ENCODE measurements around the gene LBHD2.
A peak's percentile ranks its signal among the peaks of the same experiment; 100 is the strongest.

Gene LBHD2

DNA sequence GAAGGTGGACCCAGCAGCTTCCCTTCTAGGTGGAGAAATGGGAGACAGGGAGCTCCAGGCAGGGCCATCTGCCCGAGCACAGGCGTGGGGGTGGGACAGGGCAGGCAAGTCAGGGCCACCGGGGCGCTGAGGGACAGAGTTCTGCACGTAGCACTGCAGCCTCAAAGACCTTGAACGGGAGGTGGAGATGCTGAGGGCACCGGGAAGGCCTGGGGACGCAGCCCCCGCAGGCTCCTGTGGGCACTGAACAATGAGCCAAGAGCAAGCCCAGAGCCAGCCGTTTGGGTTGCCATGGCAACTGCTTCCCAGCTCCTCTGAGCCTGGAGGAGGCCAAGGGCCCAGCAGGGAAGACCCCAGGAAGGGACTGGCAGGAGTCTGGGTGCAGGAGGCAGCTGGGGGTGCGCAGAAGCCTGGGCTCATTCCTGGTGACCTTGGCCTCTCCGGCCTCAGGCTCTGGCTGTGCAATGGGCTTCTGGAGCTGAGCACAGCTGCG, 3.4 kb downstream of the LBHD2 start:
- H3K4me3 ChIP-seq (ENCODE audit: low read length), result no peak overlapping the region
- no peaks in the 10 kb centered on the region for H3K36me3 ChIP-seq (ENCODE audit: control insufficient read depth, insufficient read depth, low read length)
- H3K9ac ChIP-seq (ENCODE audit: low read length), result no peak overlapping the region
- H3K27me3 ChIP-seq (ENCODE audit: control insufficient read depth, insufficient read depth, low read length), result peaks cover 13% of the 10 kb centered on the region
- no peak overlapping the region for H3K27ac ChIP-seq (ENCODE audit: low read depth, low read length)
- H3K4me1 ChIP-seq (ENCODE audit: control insufficient read depth, insufficient read depth, low read length), result no peaks in the 10 kb centered on the region

DNA sequence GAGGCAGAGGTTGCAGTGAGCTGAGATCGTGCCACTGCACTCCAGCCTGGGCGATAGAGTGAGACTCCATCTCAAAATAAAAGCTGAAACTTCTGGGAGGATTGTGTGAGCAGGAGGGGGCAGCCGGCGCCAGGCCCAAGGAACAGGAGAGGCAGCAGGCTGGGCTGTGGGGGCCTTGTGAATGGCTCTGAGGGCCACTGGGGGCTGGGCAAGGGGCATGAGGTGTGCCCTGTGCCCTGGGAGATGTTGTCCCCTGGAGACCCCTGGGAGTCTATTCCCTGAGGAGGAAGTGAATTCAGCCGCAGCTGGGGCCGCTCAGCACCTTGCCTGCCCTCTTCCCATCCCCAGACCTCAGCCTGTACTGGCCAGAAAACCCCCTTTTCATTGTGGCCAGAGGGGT, 4.9 kb downstream of the LBHD2 start:
- Histone ChIP-seq H3K9ac (ENCODE audit: low read length) (no peak overlapping the region), H3K36me3 (ENCODE audit: control insufficient read depth, insufficient read depth, low read length) (no peaks in the 10 kb centered on the region), H3K27me3 (ENCODE audit: control insufficient read depth, insufficient read depth, low read length) (peaks cover 13% of the 10 kb centered on the region)

DNA sequence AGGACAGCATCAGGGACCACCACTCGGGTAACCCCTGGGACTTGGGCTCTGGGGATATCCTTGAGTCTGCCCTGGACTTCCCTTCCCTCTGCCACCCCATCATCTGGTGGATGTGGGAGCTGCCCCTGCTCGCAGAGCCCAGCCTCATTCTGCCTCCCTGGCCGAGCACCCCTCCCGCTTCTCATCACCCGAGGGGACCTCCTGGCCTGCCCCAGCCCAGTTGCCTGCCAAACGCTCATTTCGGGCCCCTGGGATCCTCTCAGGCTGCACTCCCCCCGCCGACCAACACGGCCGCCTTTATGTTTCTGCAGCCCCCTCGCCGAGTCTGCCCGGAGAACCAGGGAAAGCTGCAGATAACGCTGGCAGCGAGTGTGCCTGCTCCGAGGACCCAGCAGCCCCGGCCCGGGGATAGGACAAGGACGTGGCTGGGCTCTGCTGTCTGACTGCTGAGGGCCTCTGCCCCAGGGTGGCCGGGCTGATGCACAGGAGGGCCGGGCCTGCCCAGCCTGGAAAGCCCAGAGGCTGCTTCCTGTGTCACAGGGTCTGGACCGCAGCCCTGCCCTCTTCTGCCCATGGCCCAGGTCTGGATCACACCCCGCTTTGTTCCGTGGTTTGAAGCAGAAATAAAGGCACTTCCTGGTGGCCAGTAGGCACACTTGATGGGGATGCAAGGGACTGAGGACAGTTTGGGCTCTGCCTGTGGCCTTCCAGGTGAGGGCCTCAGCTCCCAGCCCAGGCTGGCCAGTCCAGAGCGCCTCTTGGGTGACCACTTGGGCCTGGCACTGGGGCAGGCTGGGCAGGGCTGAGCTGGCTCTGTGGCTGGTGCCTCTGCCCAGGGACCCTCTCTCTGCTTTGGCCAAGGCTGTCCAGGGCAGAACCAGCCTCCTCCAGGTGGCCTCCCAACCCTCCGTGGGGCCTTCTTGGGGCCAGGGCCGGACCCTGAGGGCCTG, 5.7 kb downstream of the LBHD2 start:
- Histone ChIP-seq H3K27me3 (ENCODE audit: control insufficient read depth, insufficient read depth, low read length) (peaks cover 10% of the 10 kb centered on the region), H3K4me1 (ENCODE audit: control insufficient read depth, insufficient read depth, low read length) (no peaks in the 10 kb centered on the region), H3K4me3 (ENCODE audit: low read length) (no peak overlapping the region), H3K36me3 (ENCODE audit: control insufficient read depth, insufficient read depth, low read length) (no peaks in the 10 kb centered on the region), H3K27ac (ENCODE audit: low read depth, low read length) (no peak overlapping the region), H3K9ac (ENCODE audit: low read length) (no peak overlapping the region)

More for the DNA sequence above, 4.9 kb downstream of the LBHD2 start:
- no peak overlapping the region for H3K27ac ChIP-seq (ENCODE audit: low read depth, low read length)
- H3K4me3 ChIP-seq (ENCODE audit: low read length), result no peak overlapping the region
- H3K4me1 ChIP-seq (ENCODE audit: control insufficient read depth, insufficient read depth, low read length), result no peaks in the 10 kb centered on the region

- peaks cover 2% of the 10 kb centered on the region for H3K27me3 ChIP-seq (ENCODE audit: control insufficient read depth, insufficient read depth, low read length)
- H3K27ac ChIP-seq (ENCODE audit: low read depth, low read length), result no peak overlapping the region
- H3K4me3 ChIP-seq (ENCODE audit: low read length), result no peak overlapping the region
Observed at GRCh38 chr14:103090481-103091020, 6.5 kb downstream of the LBHD2 start.

GRCh38 chr14:103091041-103091882, 7.3 kb downstream of the LBHD2 start:
- Histone ChIP-seq H3K36me3 (ENCODE audit: control insufficient read depth, insufficient read depth, low read length) (no peaks in the 10 kb centered on the region), H3K27me3 (ENCODE audit: control insufficient read depth, insufficient read depth, low read length) (no peaks in the 10 kb centered on the region), H3K4me1 (ENCODE audit: control insufficient read depth, insufficient read depth, low read length) (no peaks in the 10 kb centered on the region), H3K27ac (ENCODE audit: low read depth, low read length) (no peak overlapping the region), H3K9ac (ENCODE audit: low read length) (peak overlapping the region; percentile 38), H3K4me3 (ENCODE audit: low read length) (peak overlapping the region; percentile 42)

More at GRCh38 chr14:103090481-103091020, 6.5 kb downstream of the LBHD2 start:
- Histone ChIP-seq H3K9ac (ENCODE audit: low read length) (no peak overlapping the region), H3K36me3 (ENCODE audit: control insufficient read depth, insufficient read depth, low read length) (no peaks in the 10 kb centered on the region), H3K4me1 (ENCODE audit: control insufficient read depth, insufficient read depth, low read length) (no peaks in the 10 kb centered on the region)

DNA sequence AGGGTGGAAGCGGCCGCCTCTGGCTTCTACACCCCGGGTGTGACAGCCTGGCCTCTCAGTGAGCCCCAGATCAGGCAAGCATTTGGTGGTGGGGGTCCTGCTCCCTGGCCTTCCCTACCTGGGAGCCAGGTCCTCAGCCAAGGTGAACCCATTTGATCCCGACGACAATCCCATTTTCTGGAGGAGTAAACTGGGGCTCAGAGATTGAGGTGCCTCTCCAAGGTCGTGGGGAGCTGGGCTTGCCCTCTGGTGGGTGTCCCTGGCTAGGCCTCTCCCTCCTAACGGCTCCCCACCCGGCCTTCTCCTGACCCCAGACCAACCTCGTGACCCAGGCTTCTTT, 7.8 kb downstream of the LBHD2 start:
- Histone ChIP-seq H3K9ac (ENCODE audit: low read length) (peak overlapping the region; percentile 38), H3K27ac (ENCODE audit: low read depth, low read length) (no peak overlapping the region), H3K4me3 (ENCODE audit: low read length) (peak overlapping the region; percentile 42), H3K27me3 (ENCODE audit: control insufficient read depth, insufficient read depth, low read length) (no peaks in the 10 kb centered on the region), H3K36me3 (ENCODE audit: control insufficient read depth, insufficient read depth, low read length) (no peaks in the 10 kb centered on the region), H3K4me1 (ENCODE audit: control insufficient read depth, insufficient read depth, low read length) (no peaks in the 10 kb centered on the region)

- peak overlapping the region; percentile 33 for H3K4me3 ChIP-seq (ENCODE audit: low read length)
- H3K27me3 ChIP-seq (ENCODE audit: control insufficient read depth, insufficient read depth, low read length), result no peaks in the 10 kb centered on the region
- H3K27ac ChIP-seq (ENCODE audit: low read depth, low read length), result no peak overlapping the region
- no peaks in the 10 kb centered on the region for H3K36me3 ChIP-seq (ENCODE audit: control insufficient read depth, insufficient read depth, low read length)
- H3K9ac ChIP-seq (ENCODE audit: low read length), result no peak overlapping the region
- H3K4me1 ChIP-seq (ENCODE audit: control insufficient read depth, insufficient read depth, low read length), result no peaks in the 10 kb centered on the region
Observed at GRCh38 chr14:103093856-103094405, 9.9 kb downstream of the LBHD2 start.

DNA sequence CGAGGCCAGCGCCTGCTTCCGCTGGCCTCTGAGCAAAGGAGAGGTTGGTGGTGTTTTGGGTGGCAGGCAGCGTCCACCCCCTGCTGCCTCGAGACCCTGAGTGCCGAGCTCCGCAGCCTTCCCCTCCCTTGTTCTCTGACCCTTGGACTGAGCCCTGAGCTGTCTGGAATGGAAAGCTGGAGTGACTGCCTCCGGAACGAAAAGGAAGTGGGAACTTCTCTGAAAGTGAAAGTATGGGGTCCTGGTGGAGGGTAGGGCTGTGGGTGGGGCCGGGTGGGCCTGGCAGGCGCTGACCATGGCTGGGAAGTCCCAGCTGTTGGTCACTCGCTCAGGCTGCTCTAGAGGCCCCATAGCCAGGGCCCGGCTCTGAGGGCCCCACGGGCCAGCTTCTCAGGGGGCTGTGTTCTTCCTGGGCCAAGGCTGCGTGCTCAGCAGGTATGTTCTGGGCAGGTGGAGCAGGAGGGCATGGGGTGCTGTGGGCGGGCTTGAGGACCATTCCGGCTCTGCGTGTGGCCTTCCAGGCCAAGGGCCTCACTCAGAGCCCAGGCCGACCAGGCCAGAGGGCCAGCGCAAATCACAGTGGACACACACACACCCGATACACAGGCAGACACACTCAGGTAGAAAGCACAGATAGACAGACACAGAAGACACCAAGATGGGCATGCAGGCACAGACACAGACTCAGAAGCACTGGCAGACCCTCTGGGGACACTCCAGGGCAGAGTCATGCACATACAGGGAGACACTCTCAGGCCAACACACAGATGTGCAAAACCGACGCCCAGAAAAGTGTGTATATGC, 10.6 kb downstream of the LBHD2 start, which contains the start of gene EXOC3L4:
TSS of gene EXOC3L4 (plus strand) at position 320 of the 804 bp plus-strand sequence. CDS start 5,495 bp downstream, outside the sequence.
- Histone ChIP-seq H3K4me1 (ENCODE audit: control insufficient read depth, insufficient read depth, low read length) (no peaks in the 10 kb centered on the region), H3K27me3 (ENCODE audit: control insufficient read depth, insufficient read depth, low read length) (no peaks in the 10 kb centered on the region), H3K9ac (ENCODE audit: low read length) (peak within 1 kb of the TSS; percentile 57), H3K27ac (ENCODE audit: low read depth, low read length) (peak within 1 kb of the TSS; percentile 67), H3K4me3 (ENCODE audit: low read length) (peak within 1 kb of the TSS; percentile 60), H3K36me3 (ENCODE audit: control insufficient read depth, insufficient read depth, low read length) (no peaks in the 10 kb centered on the region)

DNA sequence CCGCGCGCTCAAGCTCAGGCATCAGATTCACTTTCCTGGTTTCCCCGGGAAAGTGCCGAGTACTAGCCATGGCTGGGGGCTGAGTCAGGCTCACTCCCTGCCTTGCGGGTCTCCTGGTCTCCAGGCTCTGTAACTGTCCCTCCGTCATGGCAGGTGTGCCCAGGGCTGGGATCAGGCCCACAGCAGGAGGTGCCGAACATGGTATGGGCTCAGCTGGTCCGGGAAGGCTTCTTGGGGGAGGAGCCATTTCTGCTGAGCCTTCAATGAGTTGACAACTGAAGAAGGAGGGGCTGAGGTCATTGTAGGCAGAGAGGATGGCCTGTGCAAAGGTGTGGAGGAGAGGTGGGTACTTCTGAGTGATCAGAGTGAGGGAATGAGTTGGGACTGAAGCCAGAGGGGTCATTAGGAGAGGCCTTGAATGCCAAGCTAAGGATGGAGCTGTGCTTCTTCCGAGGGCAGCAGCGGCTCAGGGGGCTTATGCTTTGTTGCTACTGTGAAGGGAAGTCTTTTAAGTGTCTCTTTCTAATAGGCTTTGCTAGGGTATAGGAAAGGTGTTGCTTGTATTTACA, 11.3 kb downstream of the LBHD2 start:
- Histone ChIP-seq H3K36me3 (ENCODE audit: control insufficient read depth, insufficient read depth, low read length) (no peaks in the 10 kb centered on the region), H3K9ac (ENCODE audit: low read length) (peak overlapping the region; percentile 57), H3K4me3 (ENCODE audit: low read length) (peak overlapping the region; percentile 60), H3K4me1 (ENCODE audit: control insufficient read depth, insufficient read depth, low read length) (no peaks in the 10 kb centered on the region), H3K27me3 (ENCODE audit: control insufficient read depth, insufficient read depth, low read length) (no peaks in the 10 kb centered on the region), H3K27ac (ENCODE audit: low read depth, low read length) (no peak overlapping the region)

DNA sequence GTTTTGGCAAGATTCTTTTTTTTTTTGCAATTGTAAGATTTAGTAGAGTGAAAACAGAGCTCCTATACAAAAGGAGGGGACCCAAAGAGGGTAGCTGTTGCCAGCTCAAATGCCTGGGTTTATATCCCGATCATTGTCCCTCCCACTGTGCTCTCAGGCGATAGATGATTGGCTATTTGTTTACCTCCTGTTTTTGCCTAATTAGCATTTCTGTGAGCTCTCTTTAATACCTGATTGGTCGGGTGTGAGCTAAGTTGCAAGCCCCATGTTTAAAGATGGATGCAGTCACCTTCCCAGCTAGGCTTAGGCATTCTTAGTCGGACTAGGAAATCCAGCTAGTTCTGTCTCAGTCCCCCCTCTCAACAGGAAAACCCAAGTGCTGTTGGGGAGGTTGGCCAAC, 12.4 kb downstream of the LBHD2 start:
- no peaks in the 10 kb centered on the region for H3K36me3 ChIP-seq (ENCODE audit: control insufficient read depth, insufficient read depth, low read length)
- no peak overlapping the region for H3K9ac ChIP-seq (ENCODE audit: low read length)
- no peak overlapping the region for H3K4me3 ChIP-seq (ENCODE audit: low read length)
- no peak overlapping the region for H3K27ac ChIP-seq (ENCODE audit: low read depth, low read length)
- no peaks in the 10 kb centered on the region for H3K4me1 ChIP-seq (ENCODE audit: control insufficient read depth, insufficient read depth, low read length)
- H3K27me3 ChIP-seq (ENCODE audit: control insufficient read depth, insufficient read depth, low read length), result no peaks in the 10 kb centered on the region

GRCh38 chr14:103097244-103097993, 13.4 kb downstream of the LBHD2 start:
- H3K9ac ChIP-seq (ENCODE audit: low read length), result no peak overlapping the region
- H3K27ac ChIP-seq (ENCODE audit: low read depth, low read length), result no peak overlapping the region
- H3K36me3 ChIP-seq (ENCODE audit: control insufficient read depth, insufficient read depth, low read length), result no peaks in the 10 kb centered on the region
- no peak overlapping the region for H3K4me3 ChIP-seq (ENCODE audit: low read length)
- H3K27me3 ChIP-seq (ENCODE audit: control insufficient read depth, insufficient read depth, low read length), result peaks cover 4% of the 10 kb centered on the region
- no peaks in the 10 kb centered on the region for H3K4me1 ChIP-seq (ENCODE audit: control insufficient read depth, insufficient read depth, low read length)

All from rectal smooth muscle tissue (tissue), 1 donor.